Choroid plexus epithelial cell (primary cell): Measurements from ENCODE around the gene DAG1.

ENCODE experiments used
- DNase-seq: peaks from one replicate; pipeline ENCODE4 v3.0.0-alpha.2; 2010; ENCODE audit warnings: low read depth
- H3K4me3 ChIP-seq: 2 replicates; pipeline ENCODE4 v1.5.1; 2011; ENCODE audit warnings: low read depth, mild to moderate bottlenecking, control low read depth, low read length, moderate library complexity
- TF ChIP-seq, protein P1 (sequence below): conservative IDR thresholded peaks from 2 replicates; pipeline ENCODE4 v1.5.1; 2011; ENCODE audit warnings: low read depth, mild to moderate bottlenecking, control low read depth, inconsistent platforms, low read length, moderate library complexity

The DAG1 gene

GRCh38 chr3:49533786-49534519 lies 63.9 kb downstream of the DAG1 start:
- DNase-seq = no peak
- H3K4me3 ChIP-seq = no peak overlapping the region
- TF ChIP-seq, protein P1, sequence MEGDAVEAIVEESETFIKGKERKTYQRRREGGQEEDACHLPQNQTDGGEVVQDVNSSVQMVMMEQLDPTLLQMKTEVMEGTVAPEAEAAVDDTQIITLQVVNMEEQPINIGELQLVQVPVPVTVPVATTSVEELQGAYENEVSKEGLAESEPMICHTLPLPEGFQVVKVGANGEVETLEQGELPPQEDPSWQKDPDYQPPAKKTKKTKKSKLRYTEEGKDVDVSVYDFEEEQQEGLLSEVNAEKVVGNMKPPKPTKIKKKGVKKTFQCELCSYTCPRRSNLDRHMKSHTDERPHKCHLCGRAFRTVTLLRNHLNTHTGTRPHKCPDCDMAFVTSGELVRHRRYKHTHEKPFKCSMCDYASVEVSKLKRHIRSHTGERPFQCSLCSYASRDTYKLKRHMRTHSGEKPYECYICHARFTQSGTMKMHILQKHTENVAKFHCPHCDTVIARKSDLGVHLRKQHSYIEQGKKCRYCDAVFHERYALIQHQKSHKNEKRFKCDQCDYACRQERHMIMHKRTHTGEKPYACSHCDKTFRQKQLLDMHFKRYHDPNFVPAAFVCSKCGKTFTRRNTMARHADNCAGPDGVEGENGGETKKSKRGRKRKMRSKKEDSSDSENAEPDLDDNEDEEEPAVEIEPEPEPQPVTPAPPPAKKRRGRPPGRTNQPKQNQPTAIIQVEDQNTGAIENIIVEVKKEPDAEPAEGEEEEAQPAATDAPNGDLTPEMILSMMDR = no peak

DNA sequence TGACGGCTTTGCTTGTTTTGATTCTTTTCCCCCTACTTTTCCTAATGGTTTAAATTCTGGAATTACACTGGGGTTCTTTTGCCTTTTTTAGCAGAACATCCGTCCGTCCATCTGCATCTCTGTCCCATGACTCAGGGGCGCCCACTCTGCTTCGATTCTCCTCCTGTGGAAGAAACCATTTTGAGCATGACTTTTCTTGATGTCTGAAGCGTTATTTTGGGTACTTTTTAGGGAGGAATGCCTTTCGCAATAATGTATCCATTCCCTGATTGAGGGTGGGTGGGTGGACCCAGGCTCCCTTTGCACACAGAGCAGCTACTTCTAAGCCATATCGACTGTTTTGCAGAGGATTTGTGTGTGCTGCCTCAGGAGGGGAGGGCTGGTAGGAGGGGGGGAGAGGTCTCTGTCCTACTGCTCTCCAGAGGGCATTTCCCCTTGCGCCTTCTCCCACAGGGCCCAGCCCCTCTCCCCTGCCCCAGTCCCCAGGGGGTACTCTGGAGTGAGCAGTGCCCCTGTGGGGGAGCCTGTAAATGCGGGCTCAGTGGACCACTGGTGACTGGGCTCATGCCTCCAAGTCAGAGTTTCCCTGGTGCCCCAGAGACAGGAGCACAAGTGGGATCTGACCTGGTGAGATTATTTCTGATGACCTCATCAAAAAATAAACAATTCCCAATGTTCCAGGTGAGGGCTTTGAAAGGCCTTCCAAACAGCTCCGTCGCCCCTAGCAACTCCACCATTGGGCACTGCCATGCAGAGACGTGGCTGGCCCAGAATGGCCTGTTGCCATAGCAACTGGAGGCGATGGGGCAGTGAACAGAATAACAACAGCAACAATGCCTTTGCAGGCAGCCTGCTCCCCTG lies 64.7 kb downstream of the DAG1 start:
- DNase-seq = no peak
- H3K4me3 ChIP-seq = no peak overlapping the region
- TF ChIP-seq, protein P1 = no peak

DNA sequence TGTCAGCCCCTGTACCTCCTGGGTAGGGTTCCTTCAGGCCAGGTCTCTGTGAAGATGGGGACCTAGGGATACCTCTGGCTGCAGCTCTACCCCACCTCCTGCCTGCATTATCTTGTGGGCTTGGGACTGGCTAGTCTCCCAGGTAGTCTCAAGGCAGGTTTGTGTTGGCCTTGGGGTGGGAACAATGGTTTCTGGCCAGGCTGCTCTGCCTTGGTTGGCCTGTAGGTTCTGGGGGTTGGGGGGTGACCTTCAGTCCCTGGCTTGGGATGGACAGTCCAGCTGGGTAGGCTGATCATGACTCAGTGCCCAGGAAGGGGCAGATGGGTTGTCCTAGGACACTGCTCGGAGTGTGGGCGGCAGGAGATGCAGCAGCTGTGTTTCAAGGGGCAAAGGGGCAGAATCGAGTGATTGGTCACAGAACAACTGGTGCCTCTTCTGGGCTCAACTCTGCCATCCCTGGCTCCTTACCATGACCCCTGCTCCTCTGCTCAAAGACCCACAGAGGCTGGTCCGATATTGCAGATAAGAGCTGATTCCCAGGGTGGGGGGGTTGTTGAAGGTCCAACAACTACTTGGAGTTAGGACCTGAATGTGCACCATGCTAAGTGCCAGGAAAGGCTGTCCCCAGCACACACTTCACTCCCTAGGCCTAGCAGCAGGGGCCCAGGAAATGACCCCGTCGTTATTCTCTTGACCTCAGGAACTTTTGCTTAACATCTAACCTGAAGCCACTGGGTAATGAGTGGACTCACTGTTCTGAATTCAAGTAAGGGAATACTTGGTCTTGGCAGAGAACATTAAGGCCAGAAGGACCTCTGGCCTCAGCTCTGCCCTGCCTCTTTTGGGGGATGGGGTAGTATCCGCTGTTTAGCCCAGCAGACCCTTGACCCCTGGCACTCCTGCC lies 66.2 kb downstream of the DAG1 start:
- TF ChIP-seq, protein P1 = no peak
- no peak overlapping the region for H3K4me3 ChIP-seq
- DNase-seq = no peak

DNA sequence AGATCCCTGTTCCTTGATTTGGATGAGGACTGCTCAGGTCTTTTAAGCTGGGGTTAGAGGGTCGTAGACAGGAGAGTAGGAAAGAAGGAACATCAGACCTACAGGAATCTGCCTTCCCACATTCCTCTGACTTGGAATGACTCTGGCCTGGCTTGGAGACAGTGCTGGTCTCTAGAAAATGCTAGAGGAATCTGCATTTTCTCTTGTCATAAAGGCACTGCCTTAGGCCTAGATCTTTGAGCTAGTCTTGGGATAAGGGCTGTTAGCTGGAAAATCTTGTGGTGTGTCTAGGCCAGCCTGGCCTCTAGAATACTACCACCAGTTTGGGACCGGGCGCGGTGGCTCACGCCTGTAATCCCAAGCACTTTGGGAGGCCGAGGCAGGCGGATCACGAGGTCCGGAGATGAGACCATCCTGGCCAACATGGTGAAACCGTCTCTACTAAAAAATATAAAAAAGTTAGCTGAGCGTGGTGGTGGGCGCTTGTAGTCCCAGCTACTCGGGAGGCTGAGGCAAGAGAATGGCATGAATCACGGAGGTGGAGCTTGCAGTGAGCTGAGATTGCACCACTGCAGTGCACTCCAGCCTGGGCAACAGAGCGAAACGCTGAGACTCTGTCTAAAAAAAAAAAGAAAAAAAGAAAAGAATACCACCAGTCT lies 66.9 kb downstream of the DAG1 start:
- TF ChIP-seq, protein P1 = no peak
- no peak overlapping the region for H3K4me3 ChIP-seq
- DNase-seq = no peak

DNA sequence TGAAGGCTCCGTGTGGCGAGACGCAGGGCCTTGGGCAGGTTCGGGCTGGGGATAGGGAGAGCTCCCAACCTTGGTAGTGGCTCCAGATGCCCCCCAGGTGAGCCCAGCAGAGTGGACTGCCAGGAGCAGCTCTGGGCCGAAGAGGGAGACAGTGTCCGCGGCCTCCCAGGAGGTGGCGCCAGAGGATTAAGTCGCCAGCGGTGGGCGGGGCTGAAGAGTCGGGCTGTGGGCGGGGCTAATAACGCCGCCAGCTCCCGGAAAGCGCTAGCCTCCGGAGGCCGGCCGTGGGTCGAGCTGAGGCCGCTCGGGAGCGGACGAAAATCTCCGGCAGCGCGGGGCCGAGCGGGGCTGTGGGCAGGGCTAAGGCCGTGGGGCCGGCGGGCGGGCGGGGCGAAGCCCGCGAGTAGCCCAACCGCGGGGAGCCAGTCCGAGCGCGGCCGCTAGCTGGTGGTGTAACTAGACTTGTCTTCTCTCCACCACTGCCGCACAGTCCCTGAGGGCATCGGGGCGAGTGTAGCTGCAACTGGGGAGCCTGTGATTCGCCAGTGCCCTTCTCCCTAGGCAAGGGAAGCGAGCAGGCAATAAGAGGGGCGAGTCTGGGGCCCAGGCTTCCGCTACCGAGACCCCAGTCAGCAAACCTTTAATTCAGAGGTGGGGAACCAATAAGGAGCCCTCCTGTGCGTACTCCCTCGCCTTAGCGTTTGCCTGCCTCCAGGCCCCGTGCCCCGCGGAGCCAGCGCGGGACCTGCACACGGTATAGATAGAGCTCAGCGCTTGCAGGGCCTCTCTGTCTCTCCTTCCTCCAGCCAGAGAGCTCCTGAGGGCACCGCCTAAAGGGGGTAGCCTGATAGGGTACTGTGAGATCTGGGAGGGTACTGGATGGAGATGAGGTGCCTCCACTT lies 69.8 kb downstream of the DAG1 start:
- DNase-seq = peak; percentile 96
- TF ChIP-seq, protein P1 = peak; percentile 84
- H3K4me3 ChIP-seq = peak overlapping the region; percentile 61

DNA sequence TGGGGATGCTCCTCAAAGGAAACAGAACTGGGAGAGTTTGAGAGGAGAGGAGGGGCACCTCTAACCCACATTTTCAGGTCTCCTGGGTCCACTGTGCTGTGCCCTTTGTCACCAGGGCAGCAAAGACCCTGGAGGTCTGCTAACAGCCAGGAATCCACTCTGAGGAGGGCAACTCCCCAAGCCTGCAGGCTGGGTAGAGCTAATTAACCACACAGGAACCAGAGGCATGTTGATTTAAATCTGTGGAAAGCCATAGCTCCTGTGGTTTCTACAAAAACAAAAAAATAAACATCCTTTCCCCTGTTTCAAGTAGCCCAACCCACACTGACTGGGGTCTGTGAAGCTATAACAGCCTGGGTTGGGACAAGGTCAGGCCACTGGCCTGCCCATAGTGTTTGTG lies 82.0 kb downstream of the DAG1 start:
- H3K4me3 ChIP-seq = no peak overlapping the region
- DNase-seq = no peak
- TF ChIP-seq, protein P1 = no peak
